ENCODE results near the gene MAGI2.

DNA sequence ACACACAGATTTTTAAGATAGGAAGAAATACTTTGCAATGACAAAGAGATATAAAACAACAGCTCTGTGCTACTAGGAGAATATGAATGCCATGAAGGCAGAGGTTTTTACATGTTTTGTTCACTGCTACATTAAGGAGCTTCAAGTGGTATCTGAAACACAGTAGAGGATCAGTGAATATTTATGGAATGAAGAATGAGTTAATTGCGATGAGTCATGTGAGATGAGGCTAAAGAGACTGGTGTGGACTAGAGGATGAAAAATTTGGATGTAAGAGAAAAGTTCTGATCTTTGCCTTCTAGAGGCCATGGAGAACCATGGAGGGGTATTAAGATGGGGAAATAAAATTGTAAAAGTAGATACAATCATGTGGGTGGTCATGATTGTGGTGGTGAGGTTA lies 1220.7 kb downstream of the MAGI2 start:
- TF ChIP-seq, protein P1, sequence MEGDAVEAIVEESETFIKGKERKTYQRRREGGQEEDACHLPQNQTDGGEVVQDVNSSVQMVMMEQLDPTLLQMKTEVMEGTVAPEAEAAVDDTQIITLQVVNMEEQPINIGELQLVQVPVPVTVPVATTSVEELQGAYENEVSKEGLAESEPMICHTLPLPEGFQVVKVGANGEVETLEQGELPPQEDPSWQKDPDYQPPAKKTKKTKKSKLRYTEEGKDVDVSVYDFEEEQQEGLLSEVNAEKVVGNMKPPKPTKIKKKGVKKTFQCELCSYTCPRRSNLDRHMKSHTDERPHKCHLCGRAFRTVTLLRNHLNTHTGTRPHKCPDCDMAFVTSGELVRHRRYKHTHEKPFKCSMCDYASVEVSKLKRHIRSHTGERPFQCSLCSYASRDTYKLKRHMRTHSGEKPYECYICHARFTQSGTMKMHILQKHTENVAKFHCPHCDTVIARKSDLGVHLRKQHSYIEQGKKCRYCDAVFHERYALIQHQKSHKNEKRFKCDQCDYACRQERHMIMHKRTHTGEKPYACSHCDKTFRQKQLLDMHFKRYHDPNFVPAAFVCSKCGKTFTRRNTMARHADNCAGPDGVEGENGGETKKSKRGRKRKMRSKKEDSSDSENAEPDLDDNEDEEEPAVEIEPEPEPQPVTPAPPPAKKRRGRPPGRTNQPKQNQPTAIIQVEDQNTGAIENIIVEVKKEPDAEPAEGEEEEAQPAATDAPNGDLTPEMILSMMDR (IDR thresholded peaks at IDR 0.05): no peak
- TF ChIP-seq POLR2AphosphoS5 (IDR thresholded peaks at IDR 0.05): no peak
- TF ChIP-seq POLR2A (IDR thresholded peaks at IDR 0.05): no peak

Data from breast epithelium (tissue), 3 donors.